ENCODE data around the gene NLGN4X. TPM values are rescaled to one million over a fixed set of nuclear protein-coding genes. Genes with fewer than 3 reads are reported as not detected.

Gene NLGN4X
- total RNA-seq, 1 donor: under 0.01 TPM

GRCh38 chrX:6071731-6072130 is 156.9 kb downstream of the NLGN4X start:
- Histone ChIP-seq H3K4me3 (ENCODE audit: low read length) (no peak overlapping the region), H3K4me1 (ENCODE audit: insufficient read depth, low read length) (no peaks in the 10 kb centered on the region)

GRCh38 chrX:6067600-6067999 is 161.1 kb downstream of the NLGN4X start:
- Histone ChIP-seq H3K9me3 (ENCODE audit: low read depth, low read length) (no peaks in the 10 kb centered on the region), H3K4me1 (ENCODE audit: insufficient read depth, low read length) (no peaks in the 10 kb centered on the region), H3K4me3 (ENCODE audit: low read length) (no peak overlapping the region), H3K27me3 (ENCODE audit: insufficient read depth, low read length) (no peaks in the 10 kb centered on the region)

More at GRCh38 chrX:6071731-6072130, 156.9 kb downstream of the NLGN4X start:
- Histone ChIP-seq H3K27me3 (ENCODE audit: insufficient read depth, low read length) (no peaks in the 10 kb centered on the region), H3K9me3 (ENCODE audit: low read depth, low read length) (no peaks in the 10 kb centered on the region)

- Histone ChIP-seq H3K4me3 (ENCODE audit: low read length) (no peak overlapping the region), H3K9me3 (ENCODE audit: low read depth, low read length) (no peaks in the 10 kb centered on the region), H3K4me1 (ENCODE audit: insufficient read depth, low read length) (no peaks in the 10 kb centered on the region), H3K27me3 (ENCODE audit: insufficient read depth, low read length) (no peaks in the 10 kb centered on the region)
Observed at GRCh38 chrX:6053141-6053540, 175.5 kb downstream of the NLGN4X start.

GRCh38 chrX:6052111-6052745 is 176.4 kb downstream of the NLGN4X start:
- Histone ChIP-seq H3K9me3 (ENCODE audit: low read depth, low read length) (no peaks in the 10 kb centered on the region), H3K27me3 (ENCODE audit: insufficient read depth, low read length) (no peaks in the 10 kb centered on the region), H3K4me1 (ENCODE audit: insufficient read depth, low read length) (no peaks in the 10 kb centered on the region), H3K4me3 (ENCODE audit: low read length) (no peak overlapping the region)

- no peaks in the 10 kb centered on the region for H3K4me1 ChIP-seq (ENCODE audit: insufficient read depth, low read length)
- no peaks in the 10 kb centered on the region for H3K27me3 ChIP-seq (ENCODE audit: insufficient read depth, low read length)
- H3K9me3 ChIP-seq (ENCODE audit: low read depth, low read length): no peaks in the 10 kb centered on the region
- no peak overlapping the region for H3K4me3 ChIP-seq (ENCODE audit: low read length)
Observed at GRCh38 chrX:6049132-6049531, 179.5 kb downstream of the NLGN4X start.

- Histone ChIP-seq H3K4me1 (ENCODE audit: insufficient read depth, low read length) (no peaks in the 10 kb centered on the region), H3K9me3 (ENCODE audit: low read depth, low read length) (no peaks in the 10 kb centered on the region), H3K4me3 (ENCODE audit: low read length) (no peak overlapping the region), H3K27me3 (ENCODE audit: insufficient read depth, low read length) (no peaks in the 10 kb centered on the region)
Observed at GRCh38 chrX:6041630-6042029, 187.0 kb downstream of the NLGN4X start.

GRCh38 chrX:6029014-6029413 is 199.7 kb downstream of the NLGN4X start:
- no peaks in the 10 kb centered on the region for H3K27me3 ChIP-seq (ENCODE audit: insufficient read depth, low read length)
- no peaks in the 10 kb centered on the region for H3K9me3 ChIP-seq (ENCODE audit: low read depth, low read length)
- H3K4me3 ChIP-seq (ENCODE audit: low read length): no peak overlapping the region
- no peaks in the 10 kb centered on the region for H3K4me1 ChIP-seq (ENCODE audit: insufficient read depth, low read length)

- Histone ChIP-seq H3K27me3 (ENCODE audit: insufficient read depth, low read length) (no peaks in the 10 kb centered on the region), H3K4me1 (ENCODE audit: insufficient read depth, low read length) (no peaks in the 10 kb centered on the region), H3K4me3 (ENCODE audit: low read length) (no peak overlapping the region), H3K9me3 (ENCODE audit: low read depth, low read length) (no peaks in the 10 kb centered on the region)
Observed at GRCh38 chrX:6026980-6027379, 201.7 kb downstream of the NLGN4X start.

GRCh38 chrX:6026429-6026828 is 202.2 kb downstream of the NLGN4X start:
- no peaks in the 10 kb centered on the region for H3K27me3 ChIP-seq (ENCODE audit: insufficient read depth, low read length)
- no peaks in the 10 kb centered on the region for H3K4me1 ChIP-seq (ENCODE audit: insufficient read depth, low read length)
- no peak overlapping the region for H3K4me3 ChIP-seq (ENCODE audit: low read length)
- H3K9me3 ChIP-seq (ENCODE audit: low read depth, low read length): no peaks in the 10 kb centered on the region

GRCh38 chrX:6024204-6024603 is 204.5 kb downstream of the NLGN4X start:
- no peaks in the 10 kb centered on the region for H3K27me3 ChIP-seq (ENCODE audit: insufficient read depth, low read length)
- H3K4me3 ChIP-seq (ENCODE audit: low read length): no peak overlapping the region
- no peaks in the 10 kb centered on the region for H3K9me3 ChIP-seq (ENCODE audit: low read depth, low read length)
- no peaks in the 10 kb centered on the region for H3K4me1 ChIP-seq (ENCODE audit: insufficient read depth, low read length)

GRCh38 chrX:6021316-6022091 is 207.2 kb downstream of the NLGN4X start:
- H3K9me3 ChIP-seq (ENCODE audit: low read depth, low read length): no peaks in the 10 kb centered on the region

GRCh38 chrX:6019076-6019475 is 209.6 kb downstream of the NLGN4X start:
- H3K9me3 ChIP-seq (ENCODE audit: low read depth, low read length): no peaks in the 10 kb centered on the region
- H3K4me3 ChIP-seq (ENCODE audit: low read length): no peak overlapping the region
- H3K27me3 ChIP-seq (ENCODE audit: insufficient read depth, low read length): no peaks in the 10 kb centered on the region
- no peaks in the 10 kb centered on the region for H3K4me1 ChIP-seq (ENCODE audit: insufficient read depth, low read length)

More at GRCh38 chrX:6021316-6022091, 207.2 kb downstream of the NLGN4X start:
- Histone ChIP-seq H3K27me3 (ENCODE audit: insufficient read depth, low read length) (no peaks in the 10 kb centered on the region), H3K4me1 (ENCODE audit: insufficient read depth, low read length) (no peaks in the 10 kb centered on the region), H3K4me3 (ENCODE audit: low read length) (no peak overlapping the region)

- H3K4me3 ChIP-seq (ENCODE audit: low read length): no peak overlapping the region
- no peaks in the 10 kb centered on the region for H3K27me3 ChIP-seq (ENCODE audit: insufficient read depth, low read length)
- H3K4me1 ChIP-seq (ENCODE audit: insufficient read depth, low read length): no peaks in the 10 kb centered on the region
- no peaks in the 10 kb centered on the region for H3K9me3 ChIP-seq (ENCODE audit: low read depth, low read length)
Observed at GRCh38 chrX:6015423-6015822, 213.2 kb downstream of the NLGN4X start.

- H3K27me3 ChIP-seq (ENCODE audit: insufficient read depth, low read length): no peaks in the 10 kb centered on the region
- no peaks in the 10 kb centered on the region for H3K9me3 ChIP-seq (ENCODE audit: low read depth, low read length)
- no peak overlapping the region for H3K4me3 ChIP-seq (ENCODE audit: low read length)
- H3K4me1 ChIP-seq (ENCODE audit: insufficient read depth, low read length): no peaks in the 10 kb centered on the region
Observed at GRCh38 chrX:6012357-6012756, 216.3 kb downstream of the NLGN4X start.

GRCh38 chrX:6005856-6006255 is 222.8 kb downstream of the NLGN4X start:
- no peaks in the 10 kb centered on the region for H3K27me3 ChIP-seq (ENCODE audit: insufficient read depth, low read length)
- no peak overlapping the region for H3K4me3 ChIP-seq (ENCODE audit: low read length)
- H3K4me1 ChIP-seq (ENCODE audit: insufficient read depth, low read length): no peaks in the 10 kb centered on the region
- H3K9me3 ChIP-seq (ENCODE audit: low read depth, low read length): no peaks in the 10 kb centered on the region

- no peak overlapping the region for H3K4me3 ChIP-seq (ENCODE audit: low read length)
- H3K27me3 ChIP-seq (ENCODE audit: insufficient read depth, low read length): no peaks in the 10 kb centered on the region
- H3K9me3 ChIP-seq (ENCODE audit: low read depth, low read length): no peaks in the 10 kb centered on the region
- no peaks in the 10 kb centered on the region for H3K4me1 ChIP-seq (ENCODE audit: insufficient read depth, low read length)
Observed at GRCh38 chrX:6004529-6004928, 224.1 kb downstream of the NLGN4X start.
